Fibroblast of peridontal ligament (primary cell): Measurements from ENCODE around the gene LZTS3.
"Not testable (repeated sequence)": the region's sequence is repeated elsewhere in the genome, so short reads cannot be mapped to it uniquely, and the experiment has no call there.

Experiments
- DNase-seq: peaks from one replicate; pipeline ENCODE4 v3.0.0-alpha.2; 2010; ENCODE audit errors: extremely low read depth

LZTS3 gene

GRCh38 chr20:3192226-3193015 lies 19.1 kb upstream of the LZTS3 start:
- DNase-seq, result no peak

GRCh38 chr20:3190681-3191111 lies 17.3 kb upstream of the LZTS3 start:
- no peak for DNase-seq

- no peak for DNase-seq
These were observed 16.3 kb upstream of the LZTS3 start for GRCh38 chr20:3189561-3190131.

- no peak for DNase-seq
These were observed 15.6 kb upstream of the LZTS3 start for GRCh38 chr20:3188823-3189413.

GRCh38 chr20:3187861-3188260 lies 14.5 kb upstream of the LZTS3 start:
- DNase-seq, result not testable (repeated sequence)

- no peak for DNase-seq
These were observed 10.7 kb upstream of the LZTS3 start for GRCh38 chr20:3183896-3184612.

GRCh38 chr20:3182429-3182828 lies 9.1 kb upstream of the LZTS3 start:
- DNase-seq, result not testable (repeated sequence)

GRCh38 chr20:3181270-3181669 lies 7.9 kb upstream of the LZTS3 start:
- peak; percentile 5 for DNase-seq

- no peak for DNase-seq
These were observed 7.0 kb upstream of the LZTS3 start for GRCh38 chr20:3180319-3180718.

GRCh38 chr20:3177746-3178485 lies 4.6 kb upstream of the LZTS3 start:
- DNase-seq, result no peak

GRCh38 chr20:3175270-3175669 lies 1.9 kb upstream of the LZTS3 start:
- no peak for DNase-seq

- no peak for DNase-seq
These were observed 1.3 kb upstream of the LZTS3 start for GRCh38 chr20:3174442-3175261.

GRCh38 chr20:3173610-3174441 lies 477 bp upstream of the LZTS3 start:
- DNase-seq, result peak; percentile 48

GRCh38 chr20:3172126-3172932 lies 1.0 kb downstream of the LZTS3 start:
- no peak for DNase-seq

- no peak for DNase-seq
These were observed 1.8 kb downstream of the LZTS3 start for GRCh38 chr20:3171391-3172125.

- no peak for DNase-seq
These were observed 4.3 kb downstream of the LZTS3 start for GRCh38 chr20:3168829-3169590.

- no peak for DNase-seq
These were observed 5.1 kb downstream of the LZTS3 start for GRCh38 chr20:3168079-3168828.
